Peyer's patch (tissue), 4 donors: ENCODE results near the gene ERC2.

Experiments
- POLR2A ChIP-seq, 2 donors: fragments of 450-650 bp; IDR thresholded peaks; one replicate each; pipeline ENCODE4 v1.5.1; 2017; ENCODE audit warnings: antibody characterized with exemption in 2 of 2, mild to moderate bottlenecking in 2 of 2, moderate library complexity in 2 of 2
- TF ChIP-seq, protein P1 (sequence below), 6 experiments: fragments of 450-650 bp in 4 of 6; fragments of 200-600 bp in 2 of 6; sonication (generic) in 1 of 6; IDR thresholded peaks; one replicate each; pipeline ENCODE4 v1.5.1; 2017 to 2019; ENCODE audit warnings: antibody characterized with exemption in 6 of 6, mild to moderate bottlenecking in 3 of 6, moderate library complexity in 1 of 6

DNA sequence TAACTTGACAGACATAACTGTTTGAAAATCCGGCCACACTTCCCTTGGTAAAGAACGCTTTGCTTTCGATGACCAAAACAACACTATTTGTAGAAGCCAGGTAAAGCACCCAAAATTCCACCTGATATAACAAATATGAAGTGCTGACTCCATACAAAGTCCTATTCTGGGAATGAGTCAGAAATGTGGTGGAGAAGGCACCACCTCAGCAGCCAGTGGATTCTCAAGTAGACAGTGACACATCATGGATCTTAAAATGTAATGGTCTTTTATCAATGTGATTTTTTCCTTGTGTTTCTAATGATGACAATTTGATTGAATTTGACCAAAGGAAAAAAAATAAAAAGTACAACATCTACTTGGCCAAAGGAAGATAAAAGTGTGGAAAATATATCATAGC lies 846.2 kb downstream of the ERC2 start:
- TF ChIP-seq, protein P1, sequence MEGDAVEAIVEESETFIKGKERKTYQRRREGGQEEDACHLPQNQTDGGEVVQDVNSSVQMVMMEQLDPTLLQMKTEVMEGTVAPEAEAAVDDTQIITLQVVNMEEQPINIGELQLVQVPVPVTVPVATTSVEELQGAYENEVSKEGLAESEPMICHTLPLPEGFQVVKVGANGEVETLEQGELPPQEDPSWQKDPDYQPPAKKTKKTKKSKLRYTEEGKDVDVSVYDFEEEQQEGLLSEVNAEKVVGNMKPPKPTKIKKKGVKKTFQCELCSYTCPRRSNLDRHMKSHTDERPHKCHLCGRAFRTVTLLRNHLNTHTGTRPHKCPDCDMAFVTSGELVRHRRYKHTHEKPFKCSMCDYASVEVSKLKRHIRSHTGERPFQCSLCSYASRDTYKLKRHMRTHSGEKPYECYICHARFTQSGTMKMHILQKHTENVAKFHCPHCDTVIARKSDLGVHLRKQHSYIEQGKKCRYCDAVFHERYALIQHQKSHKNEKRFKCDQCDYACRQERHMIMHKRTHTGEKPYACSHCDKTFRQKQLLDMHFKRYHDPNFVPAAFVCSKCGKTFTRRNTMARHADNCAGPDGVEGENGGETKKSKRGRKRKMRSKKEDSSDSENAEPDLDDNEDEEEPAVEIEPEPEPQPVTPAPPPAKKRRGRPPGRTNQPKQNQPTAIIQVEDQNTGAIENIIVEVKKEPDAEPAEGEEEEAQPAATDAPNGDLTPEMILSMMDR (IDR thresholded peaks at IDR 0.05): no peak
- TF ChIP-seq POLR2A (IDR thresholded peaks at IDR 0.05): no peak
